ENCODE data around the gene IKZF5.

The IKZF5 gene

GRCh38 chr10:123008355-123009104 is at the start of gene IKZF5, which contains the start of gene ACADSB:
Gene IKZF5 (minus strand): TSS chr10:123008795. CDS start chr10:122998625, 10,170 bp downstream.
Gene ACADSB (plus strand): TSS chr10:123009006. CDS start chr10:123009030, 24 bp downstream.
- peak; percentile 97 for DNase-seq

GRCh38 chr10:123057968-123058367 is 49.4 kb upstream of the IKZF5 start:
- no peak for DNase-seq

GRCh38 chr10:123045961-123046731 is 37.6 kb upstream of the IKZF5 start:
- DNase-seq, result no peak

GRCh38 chr10:123044391-123044790 is 35.8 kb upstream of the IKZF5 start:
- DNase-seq, result no peak

GRCh38 chr10:123043409-123043925 is 34.9 kb upstream of the IKZF5 start:
- DNase-seq, result no peak

GRCh38 chr10:123042708-123043408 is 34.3 kb upstream of the IKZF5 start:
- DNase-seq, result no peak

GRCh38 chr10:123039632-123039930 is 31.0 kb upstream of the IKZF5 start:
- no peak for DNase-seq

- DNase-seq, result no peak
Observed at GRCh38 chr10:123038782-123039631, 30.4 kb upstream of the IKZF5 start.

GRCh38 chr10:123035467-123036086 is 27.0 kb upstream of the IKZF5 start:
- DNase-seq, result no peak

GRCh38 chr10:123034332-123034731 is 25.7 kb upstream of the IKZF5 start:
- DNase-seq, result no peak

GRCh38 chr10:123031124-123031523 is 22.5 kb upstream of the IKZF5 start:
- no peak for DNase-seq

- DNase-seq, result no peak
Observed at GRCh38 chr10:123027861-123028260, 19.3 kb upstream of the IKZF5 start.

GRCh38 chr10:123026302-123026701 is 17.7 kb upstream of the IKZF5 start:
- no peak for DNase-seq

- DNase-seq, result no peak
Observed at GRCh38 chr10:123024540-123024939, 15.9 kb upstream of the IKZF5 start.

GRCh38 chr10:123021517-123021916 is 12.9 kb upstream of the IKZF5 start:
- DNase-seq, result no peak

GRCh38 chr10:123019941-123020703 is 11.5 kb upstream of the IKZF5 start:
- no peak for DNase-seq

- no peak for DNase-seq
Observed at GRCh38 chr10:123019264-123019663, 10.7 kb upstream of the IKZF5 start.

- no peak for DNase-seq
Observed at GRCh38 chr10:123018531-123018930, 9.9 kb upstream of the IKZF5 start.

GRCh38 chr10:123017421-123018165 is 9.0 kb upstream of the IKZF5 start:
- no peak for DNase-seq

GRCh38 chr10:123016228-123016627 is 7.6 kb upstream of the IKZF5 start:
- no peak for DNase-seq
